GM19468 (cell line): ENCODE data around the gene CASP5.
A peak's percentile ranks its signal among the peaks of the same experiment; 100 is the strongest.

Experiments used
- ATAC-seq: cut with Tn5 transposase; IDR thresholded peaks from one replicate; pipeline ENCODE4 v1.9.1; 2021; ENCODE audit warnings: mild to moderate bottlenecking, moderate library complexity, moderate number of reproducible peaks; ENCODE audit not compliant: unreplicated experiment; ENCODE audit errors: extremely low read depth

CASP5 gene

DNA sequence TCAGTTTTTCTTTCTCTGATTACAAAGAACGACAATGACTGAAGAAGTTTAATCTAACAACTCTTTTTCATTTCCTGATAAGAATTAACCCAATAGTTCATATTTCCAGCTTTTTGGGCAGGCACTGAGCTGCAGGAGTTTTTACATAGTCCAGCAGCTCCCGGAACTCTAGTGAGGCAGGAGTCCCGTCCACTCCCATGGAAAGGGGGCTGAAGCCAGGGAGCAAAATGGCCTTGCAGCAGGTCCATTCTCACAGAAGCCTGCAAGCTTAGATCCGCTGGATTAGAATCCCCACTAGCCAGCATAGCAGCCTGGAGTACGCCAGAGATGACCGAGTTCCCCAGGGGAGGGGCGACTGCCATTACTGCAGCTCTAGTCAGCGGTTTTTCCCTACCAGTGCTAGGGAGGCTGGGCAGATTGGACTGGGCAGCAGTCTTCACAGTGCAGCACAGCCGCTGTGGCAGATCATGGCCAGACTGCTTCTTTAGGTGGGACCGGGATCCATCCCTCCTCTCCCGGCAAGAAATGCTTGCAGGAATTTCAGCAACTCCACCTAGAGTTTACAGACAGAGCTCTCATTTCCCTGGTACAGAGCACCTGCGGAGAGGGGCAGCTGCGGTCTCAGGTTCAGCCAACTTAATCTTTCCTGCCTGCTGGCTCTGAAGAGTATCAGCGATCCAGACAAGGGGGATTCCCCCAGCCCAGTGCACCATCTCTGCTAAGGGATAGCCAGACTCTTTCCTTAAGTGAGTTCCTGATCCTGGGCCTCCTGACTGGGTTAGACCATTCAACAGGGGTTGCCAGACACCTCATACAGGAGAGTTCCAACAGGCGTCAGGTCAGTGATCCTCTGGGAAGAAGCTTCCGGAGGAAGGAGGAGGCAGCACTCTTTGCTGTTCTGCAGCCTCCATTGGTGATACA lies 53.9 kb downstream of the CASP5 start:
- no peak for ATAC-seq

DNA sequence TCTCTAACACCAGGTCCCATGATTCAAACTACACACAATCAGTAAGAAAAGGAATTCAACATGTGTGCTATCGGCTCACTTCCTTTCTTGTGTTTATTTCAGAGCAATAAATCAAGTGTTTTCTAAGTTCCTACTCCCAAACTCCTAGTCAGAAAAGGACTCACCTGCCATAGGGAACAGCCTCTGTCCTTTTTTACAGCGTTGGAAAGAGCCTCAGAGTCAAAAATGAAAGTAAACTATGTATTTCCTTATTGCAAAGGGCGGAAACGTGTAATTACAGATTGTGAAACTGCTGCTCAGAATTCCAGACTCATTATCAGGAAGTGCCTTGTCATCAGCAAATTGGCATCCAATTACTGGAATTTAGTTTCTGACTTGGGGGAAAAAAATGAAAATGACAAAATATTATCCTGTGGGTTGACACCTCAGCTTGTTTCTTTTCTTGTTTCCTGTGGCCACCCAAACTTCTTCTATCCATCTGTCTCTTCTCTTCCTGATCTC lies 54.6 kb downstream of the CASP5 start, which contains the start of gene CASP4:
CASP4 (minus strand) TSS at position 220 of the 501 bp plus-strand sequence; CDS start at position 171, 49 bp downstream.
- ATAC-seq: no peak

- no peak for ATAC-seq
Observed at GRCh38 chr11:104967534-104968354, 55.2 kb downstream of the CASP5 start.

GRCh38 chr11:104965735-104966134 lies 57.2 kb downstream of the CASP5 start:
- ATAC-seq: no peak

GRCh38 chr11:104964247-104964646 lies 58.7 kb downstream of the CASP5 start:
- no peak for ATAC-seq

GRCh38 chr11:104962852-104963251 lies 60.1 kb downstream of the CASP5 start:
- no peak for ATAC-seq

DNA sequence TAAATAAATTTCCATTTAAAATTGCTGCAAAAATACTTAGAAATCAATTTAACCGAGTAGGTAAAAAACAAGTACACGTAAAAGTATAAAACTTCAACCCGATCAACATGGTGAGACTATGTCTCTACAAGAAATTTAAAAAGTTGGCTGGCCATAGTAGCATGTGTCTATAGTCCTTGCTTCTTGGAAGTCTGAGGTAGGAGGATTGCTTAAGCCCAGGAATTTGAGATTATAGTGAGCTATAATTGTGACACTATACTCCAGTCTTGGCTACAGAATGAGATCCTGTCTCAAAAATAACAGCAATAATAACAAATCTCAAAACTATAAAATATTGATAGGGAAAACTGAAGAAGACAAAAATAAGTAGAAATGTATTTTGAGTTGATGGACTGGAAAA lies 65.7 kb downstream of the CASP5 start:
- no peak for ATAC-seq

DNA sequence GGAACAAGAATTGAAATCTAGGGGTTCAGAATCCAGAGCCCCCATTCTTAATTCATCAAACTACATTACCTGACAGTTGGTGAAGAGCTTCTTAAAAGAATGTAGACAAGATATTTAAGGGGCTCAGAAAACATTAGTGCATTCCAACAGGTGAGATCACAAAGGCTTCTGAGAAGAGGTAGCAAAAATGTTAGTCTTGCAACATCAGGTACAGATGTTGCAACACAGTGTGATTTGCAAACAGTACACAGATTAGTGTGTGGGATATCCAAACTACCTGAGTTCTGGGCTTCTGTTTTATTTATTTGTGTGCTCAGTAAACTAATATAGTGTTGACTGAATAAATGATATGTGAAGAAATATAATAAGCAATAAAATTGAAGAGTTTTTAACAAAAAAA lies 66.4 kb downstream of the CASP5 start:
- no peak for ATAC-seq

DNA sequence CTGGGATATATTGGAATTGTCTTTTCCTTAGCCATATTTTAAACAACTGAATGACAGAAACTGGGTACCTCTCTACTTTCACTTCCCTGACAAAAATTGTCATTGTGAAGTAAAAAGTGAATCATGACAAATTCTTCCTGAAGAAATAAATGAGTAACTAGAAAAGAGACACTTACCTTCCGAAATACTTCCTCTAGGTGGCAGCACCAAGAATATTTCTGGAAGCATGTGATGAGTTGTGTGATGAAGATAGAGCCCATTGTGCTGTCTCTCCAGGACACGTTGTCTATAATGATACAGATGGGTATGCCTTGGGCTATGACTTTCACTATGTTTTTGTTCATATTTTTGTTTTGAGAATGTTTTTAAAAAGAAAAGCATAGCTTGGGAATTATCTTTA lies 76.1 kb downstream of the CASP5 start:
- peak; percentile 88 for ATAC-seq
